Glutamatergic neuron (in vitro differentiated cells): Measurements from ENCODE around the gene OLFM1. TPM values are rescaled to one million over a fixed set of nuclear protein-coding genes. Genes with fewer than 3 reads are reported as not detected.

Experiments used
- DNase-seq: peaks from one replicate; pipeline ENCODE4 v3.0.0; 2022
- H3K27ac Mint-ChIP-seq: one replicate; pipeline ENCODE4 v1.8.0; 2020; ENCODE audit warnings: mild to moderate bottlenecking, mixed read lengths, inconsistent platforms; ENCODE audit not compliant: unreplicated experiment
- H3K27me3 Mint-ChIP-seq: one replicate; pipeline ENCODE4 v1.8.0; 2020; ENCODE audit warnings: mild to moderate bottlenecking, moderate library complexity, mixed read lengths, inconsistent platforms; ENCODE audit not compliant: unreplicated experiment
- H3K36me3 Mint-ChIP-seq: one replicate; pipeline ENCODE4 v1.8.0; 2020; ENCODE audit warnings: mild to moderate bottlenecking, mixed read lengths, inconsistent platforms; ENCODE audit not compliant: unreplicated experiment
- H3K4me1 Mint-ChIP-seq: one replicate; pipeline ENCODE4 v1.8.0; 2020; ENCODE audit warnings: mild to moderate bottlenecking, low read depth, mixed read lengths, inconsistent platforms; ENCODE audit not compliant: unreplicated experiment
- H3K4me3 Mint-ChIP-seq: one replicate; pipeline ENCODE4 v1.8.0; 2020; ENCODE audit warnings: mild to moderate bottlenecking, mixed read lengths, inconsistent platforms; ENCODE audit not compliant: unreplicated experiment
- H3K9me3 Mint-ChIP-seq: one replicate; pipeline ENCODE4 v1.8.0; 2020; ENCODE audit warnings: mild to moderate bottlenecking, moderate library complexity, mixed read lengths, inconsistent platforms; ENCODE audit not compliant: unreplicated experiment
- CTCF ChIP-seq: fragments of 200-600 bp; sonication (generic); IDR thresholded peaks from one replicate; pipeline ENCODE4 v1.5.0; 2021; ENCODE audit not compliant: partially characterized antibody, unreplicated experiment
- long read RNA-seq: library from polyadenylated mRNA; unstranded; transcript quantifications from one replicate; pipeline ENCODE4 v2.0.0, GENCODE V29; 2020; ENCODE audit not compliant: unreplicated experiment
- total RNA-seq: library from RNA; stranded (reverse); fragmentation: NEBNext Ultra II Directional; extraction: Animal tissue kit (Norgen Biotek cat#: 25700); gene quantifications from one replicate; pipeline ENCODE4 v1.2.1, GENCODE V29; 2021; ENCODE audit not compliant: unreplicated experiment

OLFM1 gene
- 387 TPM for total RNA-seq
- long read RNA-seq, transcript OLFM1-202 (4 exons, 1,014 nt) = major isoform, 84 of 189 reads
- long read RNA-seq, transcript OLFM1-201 (6 exons, 2,591 nt) = minor isoform, 76 of 189 reads
- long read RNA-seq, partial matches to known transcripts = 18 of 189 reads
- long read RNA-seq, other reads (novel, unspliced or antisense) = 7 of 189 reads

DNA sequence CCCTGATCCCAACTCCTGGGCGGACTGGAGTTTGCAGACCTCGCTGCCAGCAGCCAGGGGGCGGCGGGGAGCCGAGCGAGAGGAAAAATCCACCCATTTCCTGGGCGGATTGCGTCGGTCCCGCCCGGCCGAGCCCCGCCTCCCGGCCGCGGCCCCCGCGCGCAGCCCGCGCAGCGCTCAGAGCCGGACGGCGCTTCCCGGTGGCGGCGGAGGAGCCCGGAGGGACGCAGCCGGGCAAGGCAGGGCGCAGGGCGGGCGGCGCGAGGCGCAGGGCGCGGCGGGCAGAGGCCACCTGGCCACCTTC is at the start of gene OLFM1:
Gene OLFM1 (plus strand): TSS at position 180 of the 304 bp plus-strand sequence. CDS start 322 bp downstream, outside the sequence.
- H3K27me3 Mint-ChIP-seq = peaks cover 19% of the 10 kb centered on the region
- H3K4me1 Mint-ChIP-seq = peaks cover 42% of the 10 kb centered on the region
- peak within 1 kb of the TSS; percentile 76 for H3K4me3 Mint-ChIP-seq
- peak; percentile 91 for DNase-seq
- H3K9me3 Mint-ChIP-seq = peaks cover 10% of the 10 kb centered on the region
- H3K36me3 Mint-ChIP-seq = peaks cover 6% of the 10 kb centered on the region
- no peak within 1 kb of the TSS for H3K27ac Mint-ChIP-seq
- peak; percentile 75 for TF ChIP-seq CTCF

GRCh38 chr9:135038331-135038730 is 49.1 kb upstream of the OLFM1 start:
- Mint-ChIP-seq H3K4me3 (no peak overlapping the region), H3K27ac (no peak overlapping the region), H3K9me3 (peaks cover 8% of the 10 kb centered on the region), H3K36me3 (peaks cover 5% of the 10 kb centered on the region), H3K27me3 (peaks cover 9% of the 10 kb centered on the region), H3K4me1 (peaks cover 3% of the 10 kb centered on the region)
- DNase-seq = no peak
- TF ChIP-seq CTCF = no peak

- H3K27ac Mint-ChIP-seq = no peak overlapping the region
- H3K9me3 Mint-ChIP-seq = peaks cover 8% of the 10 kb centered on the region
- H3K4me3 Mint-ChIP-seq = no peak overlapping the region
- TF ChIP-seq CTCF = no peak
- peaks cover 3% of the 10 kb centered on the region for H3K4me1 Mint-ChIP-seq
- peaks cover 5% of the 10 kb centered on the region for H3K36me3 Mint-ChIP-seq
- no peak for DNase-seq
- peaks cover 9% of the 10 kb centered on the region for H3K27me3 Mint-ChIP-seq
These were observed 48.6 kb upstream of the OLFM1 start for GRCh38 chr9:135038826-135039225.

DNA sequence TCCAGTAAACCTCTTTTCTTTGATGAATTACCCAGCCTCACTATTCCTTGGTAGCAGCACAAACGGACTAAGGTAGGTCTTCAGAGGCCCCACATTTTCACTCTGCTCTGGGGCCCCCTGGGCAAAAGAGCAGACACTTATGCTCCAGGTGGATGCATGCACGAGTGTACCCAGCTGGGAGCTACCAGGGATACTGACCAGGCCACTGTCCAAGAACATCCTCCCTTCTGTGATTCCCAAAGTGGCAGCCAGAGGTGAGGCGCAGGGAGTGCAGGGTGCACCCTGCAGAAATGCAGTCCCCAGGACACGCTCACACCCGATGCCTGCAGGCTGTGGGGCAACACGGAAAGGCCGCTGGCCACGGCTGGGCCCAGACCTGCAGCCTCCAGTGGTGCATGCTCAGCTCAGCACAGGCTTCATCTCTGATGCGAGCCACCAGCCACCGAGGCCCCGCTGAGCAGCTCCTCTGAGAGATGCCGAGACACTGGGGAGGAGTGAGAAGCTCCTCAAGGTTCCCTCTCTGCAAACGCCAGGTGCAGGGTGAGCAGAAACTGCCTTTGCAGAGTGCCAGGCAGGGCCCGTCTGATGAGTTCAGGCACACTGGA is 48.1 kb upstream of the OLFM1 start:
- peaks cover 8% of the 10 kb centered on the region for H3K27me3 Mint-ChIP-seq
- peaks cover 3% of the 10 kb centered on the region for H3K4me1 Mint-ChIP-seq
- peaks cover 6% of the 10 kb centered on the region for H3K9me3 Mint-ChIP-seq
- no peak overlapping the region for H3K4me3 Mint-ChIP-seq
- DNase-seq = no peak
- H3K36me3 Mint-ChIP-seq = peaks cover 5% of the 10 kb centered on the region
- no peak for TF ChIP-seq CTCF
- no peak overlapping the region for H3K27ac Mint-ChIP-seq

DNA sequence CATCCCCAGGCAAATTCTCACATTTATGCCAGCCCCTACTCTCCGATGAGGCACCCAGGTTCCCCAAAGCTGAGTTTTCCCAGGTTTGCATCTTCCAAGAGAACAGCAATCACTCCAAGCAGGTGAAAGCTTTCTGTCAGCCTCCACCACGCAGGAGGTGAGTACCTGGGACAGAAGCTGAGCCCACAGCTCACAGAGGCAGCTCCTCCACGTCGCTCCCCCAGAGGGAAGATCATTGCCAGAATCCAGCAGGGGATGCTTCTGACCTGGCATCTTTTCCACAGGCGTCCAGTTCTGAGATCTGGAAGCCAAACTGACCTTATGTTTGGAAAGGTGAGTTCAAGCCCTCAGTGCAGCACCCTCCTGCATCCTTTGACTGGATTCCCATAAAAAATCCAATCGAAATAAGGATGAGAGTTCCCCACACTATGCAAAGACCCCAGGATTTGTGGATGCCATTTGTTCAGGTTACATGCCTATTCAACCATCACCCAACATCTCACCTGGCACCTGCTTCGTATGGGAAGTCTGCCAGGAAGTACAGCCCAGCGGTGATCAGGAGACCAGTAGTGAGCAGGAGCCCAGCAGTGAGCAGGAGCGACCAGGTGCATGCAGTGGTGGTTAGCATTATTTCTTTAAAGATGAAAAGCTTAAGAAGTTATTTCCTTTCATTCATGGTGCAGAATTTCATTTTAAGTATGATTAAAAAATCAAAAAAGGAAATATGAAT is 47.4 kb upstream of the OLFM1 start:
- Mint-ChIP-seq H3K27ac (no peak overlapping the region), H3K9me3 (peaks cover 8% of the 10 kb centered on the region), H3K4me3 (no peak overlapping the region), H3K27me3 (peaks cover 8% of the 10 kb centered on the region), H3K36me3 (peaks cover 5% of the 10 kb centered on the region), H3K4me1 (peaks cover 5% of the 10 kb centered on the region)
- no peak for TF ChIP-seq CTCF
- no peak for DNase-seq
